AG10803 (cell line): ENCODE results near the gene BBX.
A peak's percentile ranks its signal among the peaks of the same experiment; 100 is the strongest.

Experiments used
- DNase-seq: peaks from one replicate; pipeline ENCODE4 v3.0.0; 2010; ENCODE audit warnings: low read depth
- H3K4me3 ChIP-seq: 2 replicates; pipeline ENCODE4 v1.5.1; 2011; ENCODE audit warnings: mild to moderate bottlenecking, low read length, control low read depth
- TF ChIP-seq, protein P1 (sequence below): conservative IDR thresholded peaks from 2 replicates; pipeline ENCODE4 v1.5.1; 2011; ENCODE audit warnings: mild to moderate bottlenecking, low read length, control low read depth, inconsistent platforms

BBX gene

DNA sequence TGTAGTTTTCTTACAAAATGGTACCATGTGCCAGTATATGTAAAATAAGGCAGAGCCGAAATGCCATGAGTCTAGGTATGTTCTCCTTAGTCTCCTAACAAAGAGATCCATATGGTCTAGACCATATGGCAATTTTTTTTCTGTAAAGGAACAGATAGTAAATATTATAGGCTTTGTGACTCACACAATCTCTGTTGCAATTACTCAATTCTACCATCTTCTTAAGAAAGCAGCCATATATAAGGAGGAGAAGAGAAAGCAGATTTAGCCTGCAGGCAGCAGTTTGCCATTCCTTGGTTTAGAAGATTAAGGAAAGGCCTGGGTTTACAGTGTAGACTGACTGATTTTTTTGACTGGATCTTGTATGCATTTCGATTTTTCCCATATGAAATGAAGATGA lies 16.3 kb upstream of the BBX start:
- TF ChIP-seq, protein P1, sequence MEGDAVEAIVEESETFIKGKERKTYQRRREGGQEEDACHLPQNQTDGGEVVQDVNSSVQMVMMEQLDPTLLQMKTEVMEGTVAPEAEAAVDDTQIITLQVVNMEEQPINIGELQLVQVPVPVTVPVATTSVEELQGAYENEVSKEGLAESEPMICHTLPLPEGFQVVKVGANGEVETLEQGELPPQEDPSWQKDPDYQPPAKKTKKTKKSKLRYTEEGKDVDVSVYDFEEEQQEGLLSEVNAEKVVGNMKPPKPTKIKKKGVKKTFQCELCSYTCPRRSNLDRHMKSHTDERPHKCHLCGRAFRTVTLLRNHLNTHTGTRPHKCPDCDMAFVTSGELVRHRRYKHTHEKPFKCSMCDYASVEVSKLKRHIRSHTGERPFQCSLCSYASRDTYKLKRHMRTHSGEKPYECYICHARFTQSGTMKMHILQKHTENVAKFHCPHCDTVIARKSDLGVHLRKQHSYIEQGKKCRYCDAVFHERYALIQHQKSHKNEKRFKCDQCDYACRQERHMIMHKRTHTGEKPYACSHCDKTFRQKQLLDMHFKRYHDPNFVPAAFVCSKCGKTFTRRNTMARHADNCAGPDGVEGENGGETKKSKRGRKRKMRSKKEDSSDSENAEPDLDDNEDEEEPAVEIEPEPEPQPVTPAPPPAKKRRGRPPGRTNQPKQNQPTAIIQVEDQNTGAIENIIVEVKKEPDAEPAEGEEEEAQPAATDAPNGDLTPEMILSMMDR = no peak
- no peak overlapping the region for H3K4me3 ChIP-seq
- DNase-seq = no peak

DNA sequence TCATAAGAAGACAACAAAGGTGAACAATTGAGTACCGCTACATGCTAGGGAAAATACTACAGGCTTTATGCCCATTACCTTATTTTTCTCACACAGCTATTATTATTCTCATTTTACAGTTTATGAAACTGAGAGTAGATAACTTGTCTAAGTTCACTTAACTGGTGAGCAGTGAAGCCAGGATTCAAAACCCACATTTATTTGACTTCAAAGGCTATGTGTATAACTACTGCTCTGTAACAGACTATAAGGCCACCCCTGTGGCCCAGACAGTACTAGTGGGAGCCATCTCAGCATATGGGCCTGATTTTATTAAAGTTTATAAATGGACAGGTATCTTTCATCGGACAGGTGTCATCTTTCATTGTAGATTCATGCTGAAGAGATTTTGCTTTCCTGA lies 14.4 kb upstream of the BBX start:
- H3K4me3 ChIP-seq = no peak overlapping the region
- TF ChIP-seq, protein P1 = no peak
- no peak for DNase-seq

DNA sequence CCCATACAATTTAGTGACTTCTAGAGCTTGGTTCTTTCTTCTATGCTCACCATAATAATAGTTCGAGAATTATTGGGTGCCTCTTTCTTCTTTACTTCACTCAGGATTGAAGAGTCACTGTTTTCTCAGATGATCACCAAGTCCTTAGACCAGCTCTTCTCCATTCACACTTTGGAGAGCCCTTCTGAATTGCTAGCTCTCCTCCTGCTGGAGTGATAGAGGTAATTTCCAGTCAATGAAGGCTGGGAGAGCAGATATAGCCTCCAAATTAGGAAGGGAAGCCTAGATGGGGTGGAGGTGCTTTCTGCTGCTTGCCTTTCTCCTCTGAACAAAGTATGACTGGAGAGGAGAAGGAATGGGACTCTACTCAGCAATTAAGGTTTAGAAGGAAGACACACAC lies 10.7 kb upstream of the BBX start:
- H3K4me3 ChIP-seq = no peak overlapping the region
- no peak for DNase-seq
- TF ChIP-seq, protein P1 = peak; percentile 13; the same call in 1 of the 2 replicates

DNA sequence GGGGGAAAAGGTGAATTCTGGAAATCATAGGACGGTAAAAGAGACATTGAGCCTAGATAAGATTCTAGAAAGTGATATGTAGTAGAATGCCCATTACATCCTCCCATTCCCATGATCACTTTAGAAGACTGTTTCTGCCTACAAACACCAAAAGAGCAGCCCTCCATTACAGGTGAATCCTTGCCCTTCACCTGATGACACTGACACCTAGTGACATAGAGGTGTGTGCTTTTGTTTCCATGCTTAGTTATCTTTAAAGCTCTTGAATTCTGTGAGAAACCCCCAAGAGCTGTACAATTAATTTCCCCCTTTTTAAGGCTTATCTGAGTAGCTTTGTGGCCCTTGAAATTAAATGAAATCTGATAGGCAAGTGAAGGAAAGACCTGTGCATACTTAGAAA lies 8.3 kb upstream of the BBX start:
- H3K4me3 ChIP-seq = no peak overlapping the region
- TF ChIP-seq, protein P1 = no peak
- DNase-seq = no peak

DNA sequence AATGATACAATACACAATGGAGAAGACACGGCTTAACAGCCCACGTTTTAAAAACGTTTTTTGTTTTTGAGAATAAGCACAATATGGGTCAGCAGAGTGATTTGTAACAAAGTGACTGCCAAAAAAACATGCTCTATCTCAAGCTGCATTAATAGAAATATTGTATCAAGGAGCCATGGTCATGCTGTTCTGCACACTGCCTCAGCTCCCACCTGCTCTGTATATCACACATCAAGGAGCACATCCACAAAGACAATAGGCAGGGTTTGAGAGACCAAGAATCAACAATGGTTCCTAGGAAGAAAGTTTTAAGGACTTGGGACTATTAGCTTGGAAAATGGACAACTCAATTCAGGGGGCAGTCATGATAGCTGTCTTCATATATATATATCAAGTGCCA lies 6.3 kb upstream of the BBX start:
- no peak overlapping the region for H3K4me3 ChIP-seq
- no peak for DNase-seq
- TF ChIP-seq, protein P1 = no peak

DNA sequence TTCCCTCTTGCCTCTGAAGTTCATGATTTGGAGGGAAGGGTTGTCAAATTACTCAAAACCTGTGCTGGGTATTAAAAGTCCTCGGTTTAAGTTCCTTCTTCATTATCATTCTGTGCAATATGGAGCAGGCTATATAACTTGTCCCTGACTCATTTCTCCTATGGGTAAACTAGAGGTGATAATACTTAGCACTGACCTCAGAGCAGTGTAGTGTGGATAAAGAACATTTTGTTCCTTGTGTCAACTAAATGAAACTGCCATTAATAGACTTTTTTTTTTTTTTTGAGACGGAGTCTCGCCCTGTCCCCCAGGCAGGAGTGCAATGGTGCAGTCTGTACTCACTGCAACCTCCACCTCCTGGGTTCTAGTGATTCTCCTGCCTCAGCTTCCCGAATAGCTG lies 2.2 kb upstream of the BBX start:
- H3K4me3 ChIP-seq = no peak overlapping the region
- DNase-seq = no peak
- TF ChIP-seq, protein P1 = no peak

DNA sequence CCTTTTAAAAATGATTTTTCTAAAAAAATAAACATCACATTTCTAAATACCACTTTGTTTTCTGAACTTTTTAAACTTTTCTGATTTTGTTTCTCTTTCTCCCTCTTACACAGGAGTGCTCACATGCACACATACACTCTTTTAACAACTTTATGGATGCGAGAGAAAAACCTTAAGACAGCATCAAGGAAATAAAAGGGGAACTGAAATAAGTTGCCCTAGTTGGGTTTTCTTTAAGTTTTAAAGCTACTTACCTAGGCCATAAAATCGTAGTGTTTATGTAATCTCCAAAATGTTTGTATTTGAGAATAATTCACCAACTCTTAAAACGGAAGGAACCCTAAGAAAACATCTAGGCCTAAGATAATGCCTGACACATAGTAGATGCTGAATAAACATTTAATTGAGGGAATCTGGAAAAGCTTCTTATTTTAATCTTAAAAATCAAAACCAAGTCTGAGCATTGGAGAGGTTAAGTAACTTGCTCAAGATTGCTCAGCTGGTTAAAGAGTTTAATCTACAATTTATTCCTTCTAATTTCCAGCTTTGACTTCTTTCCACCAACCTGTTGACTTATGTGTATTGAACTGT lies 1.2 kb upstream of the BBX start:
- no peak overlapping the region for H3K4me3 ChIP-seq
- DNase-seq = no peak
- TF ChIP-seq, protein P1 = no peak
